ENCODE data around the gene CLBA1.

Gene CLBA1

GRCh38 chr14:104989236-104989950 lies 3.8 kb downstream of the CLBA1 start:
- H3K4me3 ChIP-seq (replicated peaks; ENCODE audit: low read depth, low read length) = no peak overlapping the region
- DNase-seq (ENCODE audit: extremely low read depth, low read depth) = no peak
- no peak for TF ChIP-seq CTCF (IDR thresholded peaks at IDR 0.05; ENCODE audit: low read depth, low read length, missing control alignments)

- no peak overlapping the region for H3K4me3 ChIP-seq (replicated peaks; ENCODE audit: low read depth, low read length)
- DNase-seq (ENCODE audit: extremely low read depth, low read depth) = no peak
- no peak for TF ChIP-seq CTCF (IDR thresholded peaks at IDR 0.05; ENCODE audit: low read depth, low read length, missing control alignments)
Observed at GRCh38 chr14:104989951-104990303, 4.3 kb downstream of the CLBA1 start.

GRCh38 chr14:104991896-104992230 lies 6.3 kb downstream of the CLBA1 start:
- no peak for DNase-seq (ENCODE audit: extremely low read depth, low read depth)
- H3K4me3 ChIP-seq (replicated peaks; ENCODE audit: low read depth, low read length) = no peak overlapping the region
- no peak for TF ChIP-seq CTCF (IDR thresholded peaks at IDR 0.05; ENCODE audit: low read depth, low read length, missing control alignments)

- no peak for DNase-seq (ENCODE audit: extremely low read depth, low read depth)
- no peak for TF ChIP-seq CTCF (IDR thresholded peaks at IDR 0.05; ENCODE audit: low read depth, low read length, missing control alignments)
- no peak overlapping the region for H3K4me3 ChIP-seq (replicated peaks; ENCODE audit: low read depth, low read length)
Observed at GRCh38 chr14:104992501-104992900, 6.9 kb downstream of the CLBA1 start.

GRCh38 chr14:104993306-104993705 lies 7.7 kb downstream of the CLBA1 start:
- DNase-seq (ENCODE audit: extremely low read depth, low read depth) = no peak
- no peak overlapping the region for H3K4me3 ChIP-seq (replicated peaks; ENCODE audit: low read depth, low read length)
- TF ChIP-seq CTCF (IDR thresholded peaks at IDR 0.05; ENCODE audit: low read depth, low read length, missing control alignments) = no peak

GRCh38 chr14:104993808-104994591 lies 8.4 kb downstream of the CLBA1 start:
- H3K4me3 ChIP-seq (replicated peaks; ENCODE audit: low read depth, low read length) = no peak overlapping the region
- no peak for DNase-seq (ENCODE audit: extremely low read depth, low read depth)
- TF ChIP-seq CTCF (IDR thresholded peaks at IDR 0.05; ENCODE audit: low read depth, low read length, missing control alignments) = no peak

Measured in HFF-Myc (cell line).